ENCODE results near the gene PARVB. TPM values are rescaled to one million over a fixed set of nuclear protein-coding genes. Genes with fewer than 3 reads are reported as not detected.

Gene PARVB
- total and polyA plus RNA-seq, 9 of the 15 experiments (the other 6 are each of a cell fraction or from before 2014, with no cell fraction given) = 1.1 to 59.2 (median 29.2) TPM

GRCh38 chr22:44191036-44191454, 166.9 kb downstream of the PARVB start:
- Histone ChIP-seq H3K4me2 (ENCODE audit: insufficient read depth, low read length) (no peak overlapping the region), H3K9ac (ENCODE audit: insufficient read depth in 1 of 2, low read depth in 2 of 2, low read length in 2 of 2) (no peak overlapping the region), H4K20me1 (replicated peaks; ENCODE audit: control insufficient read depth, insufficient read depth, low read length) (no peaks in the 10 kb centered on the region), H3K27me3 (ENCODE audit: control insufficient read depth in 2 of 2, insufficient read depth in 2 of 2, low read length in 2 of 2) (peaks cover 0 to 17% of the 10 kb centered on the region in 2 experiments; a peak in 2 of 5 replicates), H3K4me3 (no peak overlapping the region), H3K27ac (ENCODE audit: extremely low read depth, low read depth, low read length) (no peak overlapping the region), H3K9me3 (replicated peaks; ENCODE audit: control insufficient read depth, insufficient read depth, low read depth, low read length) (no peaks in the 10 kb centered on the region), H2AFZ (ENCODE audit: low read depth, low read length) (no peak overlapping the region), H3K79me2 (ENCODE audit: control insufficient read depth, insufficient read depth, low read length) (no peaks in the 10 kb centered on the region), H3K4me1 (replicated peaks in 1 of 2; ENCODE audit: control insufficient read depth in 2 of 2, insufficient read depth in 2 of 2, low read length in 2 of 2) (peaks cover 0 to 13% of the 10 kb centered on the region in 2 experiments; a peak in 2 of 5 replicates), H3K9me1 (ENCODE audit: control insufficient read depth, insufficient read depth, low read length) (no peaks in the 10 kb centered on the region), H3K36me3 (ENCODE audit: control insufficient read depth, insufficient read depth, low read length) (no peaks in the 10 kb centered on the region)
- 0% methylated on average over 2 of the region's 9 CpGs for WGBS (ENCODE audit: insufficient coverage, low coverage, missing lambda C conversion rate)
- intact Hi-C loops (cut with micrococcal nuclease) = no loop called here
- in situ Hi-C loops (cut with MboI) = no loop called here
- CTCF ChIA-PET (ENCODE audit: low intra/inter-chr PET ratio) = no interaction called here
- TF ChIP-seq CBX2 (IDR thresholded peaks at IDR 0.05; ENCODE audit: insufficient read depth, low read length, poor library complexity, severe bottlenecking) (no peak), BRD9 (IDR thresholded peaks at IDR 0.05; ENCODE audit: low read depth, partially characterized antibody) (no peak), TEAD4 (IDR thresholded peaks at IDR 0.05; ENCODE audit: low read length) (no peak), TEAD4 (CRISPR knock-in tag; IDR thresholded peaks at IDR 0.05; ENCODE audit: borderline replicate concordance) (no peak), HBP1 (CRISPR knock-in tag; IDR thresholded peaks at IDR 0.05) (no peak), MYC (IDR thresholded peaks at IDR 0.05; ENCODE audit: low read depth, low read length) (no peak), MYC (CRISPR knock-in tag; IDR thresholded peaks at IDR 0.05; ENCODE audit: borderline replicate concordance, low read depth) (no peak), CBFB (CRISPR knock-in tag; IDR thresholded peaks at IDR 0.05) (no peak)
- DNase-seq (ENCODE audit: extremely low read depth in 1 of 4, low spot score in 3 of 4) = no peak
- POLR2A ChIA-PET = interaction anchor here (0.6 kb wide), 1 partner anchor 181 kb away, joined by 3 read pairs; no protein-coding TSS in a partner anchor
- no TSS peak for BruUV-seq (replicated peaks)
- no peak for ATAC-seq
- FAIRE-seq = no peak
